CD14-positive monocyte (primary cell): Measurements from ENCODE around the gene FAM180A. TPM values are rescaled to one million over a fixed set of nuclear protein-coding genes. Genes with fewer than 3 reads are reported as not detected.
A peak's percentile ranks its signal among the peaks of the same experiment; 100 is the strongest.

Source experiments
- DNase-seq, 3 donors: peaks; one replicate each; pipeline ENCODE4 v3.0.0-alpha.2; 2011 to 2022
- H2AFZ ChIP-seq: 2 replicates; pipeline ENCODE4 v1.6.0; 2012; ENCODE audit warnings: mild to moderate bottlenecking, low read depth, low read length, inconsistent platforms; ENCODE audit not compliant: insufficient read depth, poor library complexity, severe bottlenecking
- H3K27ac ChIP-seq, 2 donors: 1 replicate in 1 of 2; 2 replicates in 1 of 2; pipeline ENCODE4 v1.5.1; 2012 to 2013; ENCODE audit warnings: low read length in 2 of 2, control low read depth in 1 of 2, inconsistent platforms in 1 of 2, low read depth in 1 of 2, mild to moderate bottlenecking in 1 of 2
- H3K27me3 ChIP-seq, 2 donors: one replicate each; pipeline versions ENCODE4 v1.6.0 to v1.6.1; 2011 to 2013; ENCODE audit warnings: low read length in 2 of 2; ENCODE audit not compliant: control insufficient read depth in 2 of 2, insufficient read depth in 2 of 2
- H3K36me3 ChIP-seq, 2 donors: replicated peaks in 1 of 2; 1 replicate in 1 of 2; 2 replicates in 1 of 2; pipeline versions ENCODE4 v1.5.1 to v1.6.1; 2012 to 2013; ENCODE audit warnings: low read length in 2 of 2, control low read depth in 1 of 2, inconsistent platforms in 1 of 2, mild to moderate bottlenecking in 1 of 2; ENCODE audit not compliant: insufficient read depth in 2 of 2, control insufficient read depth in 1 of 2
- H3K4me1 ChIP-seq, 2 donors: 1 replicate in 1 of 2; 2 replicates in 1 of 2; pipeline versions ENCODE4 v1.5.1 to v1.6.1; 2012 to 2013; ENCODE audit warnings: low read length in 2 of 2, control low read depth in 1 of 2, inconsistent platforms in 1 of 2, mild to moderate bottlenecking in 1 of 2, moderate library complexity in 1 of 2; ENCODE audit not compliant: insufficient read depth in 2 of 2, control insufficient read depth in 1 of 2
- H3K4me2 ChIP-seq: replicated peaks from 2 replicates; pipeline ENCODE3; 2012; ENCODE audit warnings: low read length, moderate library complexity, mild to moderate bottlenecking; ENCODE audit not compliant: poor library complexity, severe bottlenecking; ENCODE audit errors: extremely low read depth
- H3K4me3 ChIP-seq, 3 experiments: fragments of 200-600 bp in 1 of 3; sonication (generic) in 1 of 3; replicated peaks in 1 of 3; 1 replicate in 2 of 3; 2 replicates in 1 of 3; pipeline ENCODE4 v1.5.1; 2011 to 2013; ENCODE audit warnings: low read length in 3 of 3, mild to moderate bottlenecking in 3 of 3, control low read depth in 2 of 3, low read depth in 2 of 3, inconsistent platforms in 1 of 3, moderate library complexity in 1 of 3
- H3K79me2 ChIP-seq: 2 replicates; pipeline ENCODE4 v1.6.0; 2012; ENCODE audit warnings: mild to moderate bottlenecking, control low read depth, inconsistent platforms, low read length, moderate library complexity; ENCODE audit not compliant: insufficient read depth
- H3K9ac ChIP-seq: 2 replicates; pipeline ENCODE4 v1.6.0; 2017; ENCODE audit warnings: low read length, mild to moderate bottlenecking; ENCODE audit not compliant: insufficient read depth, poor library complexity, severe bottlenecking
- H3K9me3 ChIP-seq, 2 donors: replicated peaks in 1 of 2; 1 replicate in 1 of 2; 2 replicates in 1 of 2; pipeline versions ENCODE4 v1.5.1 to v1.6.1; 2012 to 2013; ENCODE audit warnings: low read length in 2 of 2, control low read depth in 1 of 2; ENCODE audit not compliant: control insufficient read depth in 1 of 2, insufficient read depth in 1 of 2
- H4K20me1 ChIP-seq: 2 replicates; pipeline ENCODE4 v1.6.0; 2012; ENCODE audit warnings: mild to moderate bottlenecking, low read length, control low read depth, moderate library complexity; ENCODE audit not compliant: insufficient read depth
- H3K27ac Mint-ChIP-seq, 7 donors: one replicate each; pipeline ENCODE4 v1.8.0; 2020; ENCODE audit warnings: mild to moderate bottlenecking in 7 of 7, mixed read lengths in 7 of 7, moderate library complexity in 6 of 7, inconsistent platforms in 2 of 7
- H3K27me3 Mint-ChIP-seq, 3 donors: one replicate each; pipeline ENCODE4 v1.8.0; 2021 to 2022; ENCODE audit warnings: low read depth in 3 of 3, mild to moderate bottlenecking in 3 of 3, mixed read lengths in 3 of 3, moderate library complexity in 3 of 3, inconsistent platforms in 1 of 3
- H3K36me3 Mint-ChIP-seq, 2 donors: one replicate each; pipeline ENCODE4 v1.8.0; 2020; ENCODE audit warnings: mixed read lengths in 2 of 2, inconsistent platforms in 1 of 2, mild to moderate bottlenecking in 1 of 2
- H3K4me1 Mint-ChIP-seq: one replicate; pipeline ENCODE4 v1.8.0; 2020; ENCODE audit warnings: mild to moderate bottlenecking, mixed read lengths
- H3K4me3 Mint-ChIP-seq, 2 donors: one replicate each; pipeline ENCODE4 v1.8.0; 2020; ENCODE audit warnings: mild to moderate bottlenecking in 2 of 2, mixed read lengths in 2 of 2, moderate library complexity in 1 of 2
- H3K9me3 Mint-ChIP-seq, 7 donors: one replicate each; pipeline ENCODE4 v1.8.0; 2020 to 2022; ENCODE audit warnings: mixed read lengths in 7 of 7, mild to moderate bottlenecking in 6 of 7, moderate library complexity in 6 of 7, inconsistent platforms in 2 of 7
- CTCF ChIP-seq: fragments of 200-600 bp; IDR thresholded peaks from one replicate; pipeline ENCODE4 v1.8.0; 2022; ENCODE audit warnings: antibody characterized with exemption, mild to moderate bottlenecking
- WGBS: methylation state at CpG from one replicate; pipeline ENCODE4 v1.1.5; 2013; ENCODE audit warnings: missing lambda C conversion rate; ENCODE audit not compliant: insufficient coverage; 5-methylcytosine and 5-hydroxymethylcytosine counted together
- intact Hi-C, 2 donors: fragments of 100-400 bp; cut with micrococcal nuclease; formaldehyde crosslinking; loops; one replicate each; pipeline versions ENCODE4 v1.15.0 to v1.15.1; 2023
- polyA plus RNA-seq, 3 donors: library from polyadenylated mRNA; depleted of rRNA in 1 of 3; unstranded in 2 of 3; stranded (reverse) in 1 of 3; fragments of 300-500 nt in 2 of 3; fragments of >200 nt in 1 of 3; fragmentation: Illumina TruSeq in 2 of 3; gene quantifications; 1 replicate in 2 of 3; 2 replicates in 1 of 3; pipeline ENCODE4 v1.2.3, GENCODE V29; 2012 to 2021

Gene FAM180A
- polyA plus RNA-seq, 3 donors: not detected

GRCh38 chr7:135719688-135720087 is 28.9 kb downstream of the FAM180A start:
- Mint-ChIP-seq H3K4me3 (no peak overlapping the region), H3K36me3 (no peaks in the 10 kb centered on the region), H3K4me1 (peaks cover 3% of the 10 kb centered on the region), H3K9me3 (peaks cover 0 to 3% (median 0%) of the 10 kb centered on the region in 7 donors), H3K27ac (no peak overlapping the region), H3K27me3 (peaks cover 0 to 4% (median 2%) of the 10 kb centered on the region in 3 donors)
- no peaks in the 10 kb centered on the region for H3K36me3 ChIP-seq
- no peak for TF ChIP-seq CTCF
- H3K9ac ChIP-seq: peak overlapping the region; percentile 4
- intact Hi-C loops: no loop called here
- no peak for DNase-seq
- no peaks in the 10 kb centered on the region for H3K79me2 ChIP-seq
- no peak overlapping the region for H2AFZ ChIP-seq
- no peak overlapping the region for H3K4me3 ChIP-seq
- no peaks in the 10 kb centered on the region for H3K4me1 ChIP-seq
- H3K27me3 ChIP-seq: no peaks in the 10 kb centered on the region
- no CpG with 5 or more reads among the region's 2 CpGs for WGBS
- no peak overlapping the region for H3K4me2 ChIP-seq
- H3K27ac ChIP-seq: no peak overlapping the region
- no peaks in the 10 kb centered on the region for H4K20me1 ChIP-seq
- H3K9me3 ChIP-seq: no peaks in the 10 kb centered on the region

GRCh38 chr7:135718794-135719437 is 29.7 kb downstream of the FAM180A start:
- Histone ChIP-seq H3K4me3 (no peak overlapping the region), H3K9me3 (no peaks in the 10 kb centered on the region), H2AFZ (no peak overlapping the region), H3K79me2 (no peaks in the 10 kb centered on the region), H3K4me1 (no peaks in the 10 kb centered on the region), H3K9ac (no peak overlapping the region), H3K27me3 (no peaks in the 10 kb centered on the region), H3K27ac (no peak overlapping the region), H3K4me2 (no peak overlapping the region), H4K20me1 (no peaks in the 10 kb centered on the region), H3K36me3 (no peaks in the 10 kb centered on the region)
- intact Hi-C loops: no loop called here
- Mint-ChIP-seq H3K36me3 (no peaks in the 10 kb centered on the region), H3K27ac (peak overlapping the region in 1 of 7 donors; percentile 13), H3K27me3 (peaks cover 0 to 4% (median 2%) of the 10 kb centered on the region in 3 donors), H3K4me1 (peaks cover 3% of the 10 kb centered on the region), H3K9me3 (peaks cover 0 to 3% (median 0%) of the 10 kb centered on the region in 7 donors), H3K4me3 (no peak overlapping the region)
- no peak for TF ChIP-seq CTCF
- DNase-seq: no peak
- WGBS: 97% methylated on average over 6 of the region's 7 CpGs
